Fibroblast of skin of abdomen (primary cell): ENCODE measurements around the gene SETBP1.
"Not testable (repeated sequence)": the region's sequence is repeated elsewhere in the genome, so short reads cannot be mapped to it uniquely, and the experiment has no call there.

Source experiments
- DNase-seq: peaks from one replicate; pipeline ENCODE4 v3.0.0-alpha.2; 2013

SETBP1 gene

GRCh38 chr18:44705075-44705675 lies 24.5 kb downstream of the SETBP1 start:
- DNase-seq = no peak

GRCh38 chr18:44708451-44709083 lies 27.9 kb downstream of the SETBP1 start:
- no peak for DNase-seq

- no peak for DNase-seq
Observed at GRCh38 chr18:44709307-44710126, 28.8 kb downstream of the SETBP1 start.

GRCh38 chr18:44710931-44711330 lies 30.2 kb downstream of the SETBP1 start:
- no peak for DNase-seq

GRCh38 chr18:44712025-44712424 lies 31.3 kb downstream of the SETBP1 start:
- no peak for DNase-seq

- no peak for DNase-seq
Observed at GRCh38 chr18:44713435-44713834, 32.7 kb downstream of the SETBP1 start.

- no peak for DNase-seq
Observed at GRCh38 chr18:44714376-44714775, 33.7 kb downstream of the SETBP1 start.

- peak; percentile 43 for DNase-seq
Observed at GRCh38 chr18:44715245-44715644, 34.6 kb downstream of the SETBP1 start.

- no peak for DNase-seq
Observed at GRCh38 chr18:44715842-44716241, 35.2 kb downstream of the SETBP1 start.

- DNase-seq = no peak
Observed at GRCh38 chr18:44716697-44717163, 36.0 kb downstream of the SETBP1 start.

GRCh38 chr18:44719519-44720060 lies 38.9 kb downstream of the SETBP1 start:
- DNase-seq = no peak

GRCh38 chr18:44721748-44722147 lies 41.1 kb downstream of the SETBP1 start:
- not testable (repeated sequence) for DNase-seq

- DNase-seq = no peak
Observed at GRCh38 chr18:44723411-44723810, 42.7 kb downstream of the SETBP1 start.

GRCh38 chr18:44724105-44724778 lies 43.6 kb downstream of the SETBP1 start:
- no peak for DNase-seq

- peak; percentile 50 for DNase-seq
Observed at GRCh38 chr18:44725300-44726058, 44.8 kb downstream of the SETBP1 start.

GRCh38 chr18:44726059-44726421 lies 45.4 kb downstream of the SETBP1 start:
- DNase-seq = no peak

GRCh38 chr18:44727291-44727690 lies 46.6 kb downstream of the SETBP1 start:
- no peak for DNase-seq

- DNase-seq = peak; percentile 84
Observed at GRCh38 chr18:44729631-44730101, 49.0 kb downstream of the SETBP1 start.

GRCh38 chr18:44730803-44731529 lies 50.3 kb downstream of the SETBP1 start:
- DNase-seq = no peak

GRCh38 chr18:44731530-44732237 lies 51.0 kb downstream of the SETBP1 start:
- DNase-seq = peak; percentile 64

- no peak for DNase-seq
Observed at GRCh38 chr18:44732238-44732563, 51.5 kb downstream of the SETBP1 start.
